ENCODE data around the gene GPD1L. TPM values are rescaled to one million over a fixed set of nuclear protein-coding genes. Genes with fewer than 3 reads are reported as not detected.
"Not testable (repeated sequence)": the region's sequence is repeated elsewhere in the genome, so short reads cannot be mapped to it uniquely, and the experiment has no call there.

The GPD1L gene
- total RNA-seq, 2 donors from 2014 or later = 20.6 to 24.2 TPM

- ATAC-seq (replicated peaks in 1 of 2) (no peak), DNase-seq (no peak)
- H3K9me3 Mint-ChIP-seq = no peaks in the 10 kb centered on the region
- no peak overlapping the region for H3K4me3 Mint-ChIP-seq
- no peaks in the 10 kb centered on the region for H3K36me3 Mint-ChIP-seq (ENCODE audit: insufficient read depth in 2 of 2)
- peaks cover 3% of the 10 kb centered on the region for H3K4me1 Mint-ChIP-seq (ENCODE audit: low read depth)
- H3K27ac Mint-ChIP-seq = no peak overlapping the region
- H3K27me3 Mint-ChIP-seq (ENCODE audit: low read depth) = peaks cover 9% of the 10 kb centered on the region
Observed at GRCh38 chr3:32086464-32086863, 20.0 kb upstream of the GPD1L start.

GRCh38 chr3:32089476-32089875 is 16.9 kb upstream of the GPD1L start:
- Mint-ChIP-seq H3K36me3 (ENCODE audit: insufficient read depth in 2 of 2) (no peaks in the 10 kb centered on the region), H3K9me3 (no peaks in the 10 kb centered on the region), H3K27me3 (ENCODE audit: low read depth) (peaks cover 22% of the 10 kb centered on the region), H3K4me3 (no peak overlapping the region), H3K27ac (no peak overlapping the region), H3K4me1 (ENCODE audit: low read depth) (peaks cover 10% of the 10 kb centered on the region)
- DNase-seq (no peak), ATAC-seq (replicated peaks in 1 of 2) (no peak)

GRCh38 chr3:32093204-32093603 is 13.2 kb upstream of the GPD1L start:
- Mint-ChIP-seq H3K4me3 (no peak overlapping the region), H3K4me1 (ENCODE audit: low read depth) (peaks cover 16% of the 10 kb centered on the region)
- ATAC-seq (replicated peaks in 1 of 2) = no peak

GRCh38 chr3:32095431-32095830 is 11.0 kb upstream of the GPD1L start:
- Mint-ChIP-seq H3K9me3 (peaks cover 2 to 5% of the 10 kb centered on the region in 2 donors), H3K27me3 (ENCODE audit: low read depth) (peaks cover 26% of the 10 kb centered on the region), H3K27ac (no peak overlapping the region), H3K4me3 (no peak overlapping the region), H3K36me3 (ENCODE audit: insufficient read depth in 2 of 2) (peaks cover 2 to 5% of the 10 kb centered on the region in 2 donors), H3K4me1 (ENCODE audit: low read depth) (peaks cover 16% of the 10 kb centered on the region)
- ATAC-seq (replicated peaks in 1 of 2) = no peak
- no peak for DNase-seq

More at GRCh38 chr3:32093204-32093603, 13.2 kb upstream of the GPD1L start:
- Mint-ChIP-seq H3K36me3 (ENCODE audit: insufficient read depth in 2 of 2) (no peaks in the 10 kb centered on the region), H3K27ac (no peak overlapping the region), H3K27me3 (ENCODE audit: low read depth) (peaks cover 26% of the 10 kb centered on the region), H3K9me3 (no peaks in the 10 kb centered on the region)
- no peak for DNase-seq

- H3K4me1 Mint-ChIP-seq (ENCODE audit: low read depth) = peaks cover 5% of the 10 kb centered on the region
- no peak overlapping the region for H3K27ac Mint-ChIP-seq
- peaks cover 12 to 13% of the 10 kb centered on the region in 2 donors for H3K9me3 Mint-ChIP-seq
- no peak for DNase-seq
- peaks cover 24% of the 10 kb centered on the region for H3K27me3 Mint-ChIP-seq (ENCODE audit: low read depth)
- H3K4me3 Mint-ChIP-seq = no peak overlapping the region
- peaks cover 10 to 12% of the 10 kb centered on the region in 2 donors for H3K36me3 Mint-ChIP-seq (ENCODE audit: insufficient read depth in 2 of 2)
- ATAC-seq (replicated peaks in 1 of 2) = no peak
Observed at GRCh38 chr3:32097768-32098167, 8.7 kb upstream of the GPD1L start.

- Mint-ChIP-seq H3K4me3 (no peak overlapping the region), H3K27me3 (ENCODE audit: low read depth) (peaks cover 18% of the 10 kb centered on the region), H3K9me3 (peaks cover 12 to 13% of the 10 kb centered on the region in 2 donors), H3K4me1 (ENCODE audit: low read depth) (peaks cover 5% of the 10 kb centered on the region), H3K27ac (no peak overlapping the region), H3K36me3 (ENCODE audit: insufficient read depth in 2 of 2) (peaks cover 10 to 12% of the 10 kb centered on the region in 2 donors)
- DNase-seq = no peak
- ATAC-seq (replicated peaks in 1 of 2) = no peak
Observed at GRCh38 chr3:32098528-32098927, 7.9 kb upstream of the GPD1L start.

GRCh38 chr3:32100465-32100864 is 6.0 kb upstream of the GPD1L start:
- Mint-ChIP-seq H3K4me1 (ENCODE audit: low read depth) (peaks cover 20% of the 10 kb centered on the region), H3K27me3 (ENCODE audit: low read depth) (peaks cover 7% of the 10 kb centered on the region), H3K36me3 (ENCODE audit: insufficient read depth in 2 of 2) (peaks cover 12 to 21% of the 10 kb centered on the region in 2 donors), H3K9me3 (peaks cover 12 to 13% of the 10 kb centered on the region in 2 donors), H3K27ac (no peak overlapping the region), H3K4me3 (no peak overlapping the region)
- DNase-seq (no peak), ATAC-seq (replicated peaks in 1 of 2) (no peak)

GRCh38 chr3:32102289-32102688 is 4.1 kb upstream of the GPD1L start:
- Mint-ChIP-seq H3K4me1 (ENCODE audit: low read depth) (peaks cover 32% of the 10 kb centered on the region), H3K27ac (no peak overlapping the region), H3K9me3 (peaks cover 12 to 13% of the 10 kb centered on the region in 2 donors), H3K4me3 (no peak overlapping the region), H3K27me3 (ENCODE audit: low read depth) (peaks cover 7% of the 10 kb centered on the region), H3K36me3 (ENCODE audit: insufficient read depth in 2 of 2) (peaks cover 12 to 21% of the 10 kb centered on the region in 2 donors)
- DNase-seq (no peak), ATAC-seq (replicated peaks in 1 of 2) (no peak)

GRCh38 chr3:32104492-32104891 is 1.9 kb upstream of the GPD1L start:
- peaks cover 7 to 19% of the 10 kb centered on the region in 2 donors for H3K36me3 Mint-ChIP-seq (ENCODE audit: insufficient read depth in 2 of 2)
- H3K4me3 Mint-ChIP-seq = no peak overlapping the region
- H3K4me1 Mint-ChIP-seq (ENCODE audit: low read depth) = peaks cover 41% of the 10 kb centered on the region
- peak overlapping the region; percentile 73 for H3K27ac Mint-ChIP-seq
- no peaks in the 10 kb centered on the region for H3K27me3 Mint-ChIP-seq (ENCODE audit: low read depth)
- DNase-seq (no peak), ATAC-seq (replicated peaks in 1 of 2) (no peak)
- H3K9me3 Mint-ChIP-seq = peaks cover 7 to 10% of the 10 kb centered on the region in 2 donors

- H3K27me3 Mint-ChIP-seq (ENCODE audit: low read depth) = no peaks in the 10 kb centered on the region
- DNase-seq = peak; percentile 52 to 63
- ATAC-seq (replicated peaks in 1 of 2) = peak; percentile 72
Observed at GRCh38 chr3:32105291-32106131, 909 bp upstream of the GPD1L start.

GRCh38 chr3:32106929-32107362 is 526 bp downstream of the GPD1L start:
- peaks cover 62% of the 10 kb centered on the region for H3K4me1 Mint-ChIP-seq (ENCODE audit: low read depth)
- peaks cover 4% of the 10 kb centered on the region in 2 donors for H3K9me3 Mint-ChIP-seq
- DNase-seq = no peak
- no peaks in the 10 kb centered on the region for H3K27me3 Mint-ChIP-seq (ENCODE audit: low read depth)
- peak overlapping the region; percentile 88 to 92 for H3K4me3 Mint-ChIP-seq
- H3K36me3 Mint-ChIP-seq (ENCODE audit: insufficient read depth in 2 of 2) = peaks cover 4 to 14% of the 10 kb centered on the region in 2 donors
- no peak overlapping the region for H3K27ac Mint-ChIP-seq
- ATAC-seq (replicated peaks in 1 of 2) = no peak

More at GRCh38 chr3:32105291-32106131, 909 bp upstream of the GPD1L start:
- Mint-ChIP-seq H3K4me1 (ENCODE audit: low read depth) (peaks cover 52% of the 10 kb centered on the region), H3K36me3 (ENCODE audit: insufficient read depth in 2 of 2) (peaks cover 7 to 19% of the 10 kb centered on the region in 2 donors), H3K9me3 (peaks cover 7 to 10% of the 10 kb centered on the region in 2 donors), H3K27ac (peak overlapping the region; percentile 98), H3K4me3 (peak overlapping the region; percentile 88 to 92)

GRCh38 chr3:32108224-32108623 is 1.8 kb downstream of the GPD1L start:
- ATAC-seq (replicated peaks in 1 of 2); H3K27ac Mint-ChIP-seq; DNase-seq; H3K9me3 Mint-ChIP-seq; H3K27me3 Mint-ChIP-seq (ENCODE audit: low read depth): not testable (repeated sequence)
- H3K4me1 Mint-ChIP-seq (ENCODE audit: low read depth) = peaks cover 72% of the 10 kb centered on the region
- H3K4me3 Mint-ChIP-seq = peak overlapping the region in 1 of 2 donors; percentile 92
- H3K36me3 Mint-ChIP-seq (ENCODE audit: insufficient read depth in 2 of 2) = peaks cover 0 to 11% of the 10 kb centered on the region in 2 donors

GRCh38 chr3:32109256-32109655 is 2.8 kb downstream of the GPD1L start:
- ATAC-seq (replicated peaks in 1 of 2) (no peak), DNase-seq (no peak)
- no peak overlapping the region for H3K4me3 Mint-ChIP-seq
- H3K27me3 Mint-ChIP-seq (ENCODE audit: low read depth) = no peaks in the 10 kb centered on the region
- H3K36me3 Mint-ChIP-seq (ENCODE audit: insufficient read depth in 2 of 2) = peaks cover 0 to 8% of the 10 kb centered on the region in 2 donors
- no peak overlapping the region for H3K27ac Mint-ChIP-seq
- peaks cover 0 to 3% of the 10 kb centered on the region in 2 donors for H3K9me3 Mint-ChIP-seq
- H3K4me1 Mint-ChIP-seq (ENCODE audit: low read depth) = peaks cover 77% of the 10 kb centered on the region

Measured in activated T-cell treated with anti-CD3 and anti-CD28 coated beads, Interleukin-2, amount 50 U/mL, for 72 hours (primary cell).